ENCODE measurements around the gene RNF26.
"Not testable (repeated sequence)": the region's sequence is repeated elsewhere in the genome, so short reads cannot be mapped to it uniquely, and the experiment has no call there.

The RNF26 gene

GRCh38 chr11:119380827-119381180 lies 46.5 kb downstream of the RNF26 start:
- peak overlapping the region; percentile 63 for H3K4me3 ChIP-seq (ENCODE audit: low read depth, low read length)
- POLR2A ChIA-PET, result interaction anchor here (0.6 kb wide), 1 partner anchor 37 kb away, joined by 3 read pairs; no protein-coding TSS in a partner anchor
- no peak for DNase-seq (ENCODE audit: low read depth, low spot score)
- CTCF ChIA-PET, result interaction anchor here (0.8 to 21.7 kb wide), 30 partner anchors 10 to 302 kb away, joined by 3 to 425 read pairs (median 6); partner anchors contain the start of genes C1QTNF5, MFRP and THY1
- TF ChIP-seq CTCF (IDR thresholded peaks at IDR 0.05; ENCODE audit: insufficient read depth, low read length, missing control alignments), result no peak

- H3K4me3 ChIP-seq (ENCODE audit: low read depth, low read length), result peak within 1 kb of the TSS; percentile 64
- POLR2A ChIA-PET, result interaction anchor here (0.6 to 0.8 kb wide), 2 partner anchors 36 to 41 kb away, joined by 3 read pairs; partner anchors contain the start of gene THY1
- peak; percentile 63 for DNase-seq (ENCODE audit: low read depth, low spot score)
- TF ChIP-seq CTCF (IDR thresholded peaks at IDR 0.05; ENCODE audit: insufficient read depth, low read length, missing control alignments), result peak; percentile 96
- CTCF ChIA-PET, result interaction anchor here (0.8 to 21.7 kb wide), 34 partner anchors 10 to 301 kb away, joined by 3 to 425 read pairs (median 4); partner anchors contain the start of genes C1QTNF5, MFRP, RNF26 and THY1
Measured at GRCh38 chr11:119381181-119381988, 47.1 kb downstream of the RNF26 start, which contains the start of gene USP2. USP2 (minus strand) TSS chr11:119381690; CDS start chr11:119373480, 8,210 bp downstream.

- CTCF ChIA-PET, result interaction anchor here (0.8 to 21.7 kb wide), 18 partner anchors 10 to 93 kb away, joined by 3 to 425 read pairs (median 10); partner anchors contain the start of genes C1QTNF5, MFRP, RNF26 and THY1
- POLR2A ChIA-PET, result no interaction called here
- peak overlapping the region; percentile 64 for H3K4me3 ChIP-seq (ENCODE audit: low read depth, low read length)
- no peak for DNase-seq (ENCODE audit: low read depth, low spot score)
- no peak for TF ChIP-seq CTCF (IDR thresholded peaks at IDR 0.05; ENCODE audit: insufficient read depth, low read length, missing control alignments)
Measured at GRCh38 chr11:119382101-119382500, 47.8 kb downstream of the RNF26 start.

- CTCF ChIA-PET, result interaction anchor here (0.8 to 21.7 kb wide), 15 partner anchors 9 to 342 kb away, joined by 3 to 425 read pairs (median 12); partner anchors contain the start of genes C1QTNF5, MFRP and RNF26
- POLR2A ChIA-PET; DNase-seq (ENCODE audit: low read depth, low spot score); H3K4me3 ChIP-seq (ENCODE audit: low read depth, low read length): not testable (repeated sequence)
Measured at GRCh38 chr11:119382513-119382912, 48.2 kb downstream of the RNF26 start.

- POLR2A ChIA-PET, result no interaction called here
- CTCF ChIA-PET, result interaction anchor here (2.7 to 21.7 kb wide), 6 partner anchors 13 to 91 kb away, joined by 12 to 425 read pairs (median 114); partner anchors contain the start of genes C1QTNF5 and MFRP
- TF ChIP-seq CTCF (IDR thresholded peaks at IDR 0.05; ENCODE audit: insufficient read depth, low read length, missing control alignments), result no peak
- no peak for DNase-seq (ENCODE audit: low read depth, low spot score)
- H3K4me3 ChIP-seq (ENCODE audit: low read depth, low read length), result no peak overlapping the region
Measured at GRCh38 chr11:119384332-119384731, 50.0 kb downstream of the RNF26 start.

Measured in AG04449 (cell line).